Astrocyte (in vitro differentiated cells and primary cell): ENCODE data around the gene SLC8A2.

Source experiments
- CTCF ChIP-seq: IDR thresholded peaks from 2 replicates; pipeline ENCODE4 v1.5.1; 2011; ENCODE audit warnings: low read depth, mild to moderate bottlenecking, inconsistent platforms, low read length, moderate library complexity; ENCODE audit not compliant: insufficient read depth
- EZH2 ChIP-seq: IDR thresholded peaks from 2 replicates; pipeline ENCODE4 v1.6.1; 2012; ENCODE audit warnings: mild to moderate bottlenecking, low read length, inconsistent platforms; ENCODE audit not compliant: insufficient read depth

- TF ChIP-seq CTCF (no peak), EZH2 (no peak)
These were observed 49.8 kb downstream of the SLC8A2 start for GRCh38 chr19:47421844-47422395.
